GM18858 (cell line): ENCODE measurements around the gene TCTN1.
"Not testable (repeated sequence)": the region's sequence is repeated elsewhere in the genome, so short reads cannot be mapped to it uniquely, and the experiment has no call there.

Source experiments
- ATAC-seq: cut with Tn5 transposase; IDR thresholded peaks from one replicate; pipeline ENCODE4 v1.9.1; 2021; ENCODE audit not compliant: unreplicated experiment

The TCTN1 gene

GRCh38 chr12:110585231-110585799 is 28.6 kb upstream of the TCTN1 start:
- ATAC-seq = no peak

- ATAC-seq = not testable (repeated sequence)
These were observed 26.8 kb upstream of the TCTN1 start for GRCh38 chr12:110587102-110587501.

GRCh38 chr12:110590059-110590458 is 23.9 kb upstream of the TCTN1 start:
- no peak for ATAC-seq

GRCh38 chr12:110590806-110591326 is 23.1 kb upstream of the TCTN1 start:
- peak; percentile 71 for ATAC-seq

DNA sequence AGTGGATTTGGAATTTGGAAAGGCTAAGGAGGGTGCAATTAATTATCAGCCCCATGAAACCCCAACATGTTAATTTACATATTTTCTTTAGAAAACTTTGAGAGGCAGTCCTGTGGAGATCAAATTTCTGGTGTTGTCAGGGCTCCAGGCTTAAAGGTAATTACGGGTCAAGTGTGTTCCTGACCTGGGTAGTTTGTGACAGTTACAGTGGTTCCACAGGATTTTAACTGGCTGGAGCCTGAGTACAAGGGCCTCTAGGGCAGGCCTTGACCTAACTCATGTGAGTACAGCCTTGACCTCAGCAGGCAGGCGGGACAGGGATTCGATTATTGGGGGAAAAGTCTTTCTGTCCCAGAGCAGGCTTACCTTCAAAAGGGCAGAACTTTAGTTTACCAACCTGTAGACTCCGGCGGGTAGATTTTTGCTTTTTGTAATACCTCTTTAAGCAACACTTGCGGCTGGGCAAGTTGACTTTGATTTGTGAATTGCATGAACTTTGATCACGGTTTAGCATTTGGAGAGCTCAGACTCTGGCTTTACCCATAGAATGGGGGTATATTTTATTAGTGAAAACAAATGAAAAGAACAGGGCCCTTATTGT is 22.4 kb upstream of the TCTN1 start:
- no peak for ATAC-seq

DNA sequence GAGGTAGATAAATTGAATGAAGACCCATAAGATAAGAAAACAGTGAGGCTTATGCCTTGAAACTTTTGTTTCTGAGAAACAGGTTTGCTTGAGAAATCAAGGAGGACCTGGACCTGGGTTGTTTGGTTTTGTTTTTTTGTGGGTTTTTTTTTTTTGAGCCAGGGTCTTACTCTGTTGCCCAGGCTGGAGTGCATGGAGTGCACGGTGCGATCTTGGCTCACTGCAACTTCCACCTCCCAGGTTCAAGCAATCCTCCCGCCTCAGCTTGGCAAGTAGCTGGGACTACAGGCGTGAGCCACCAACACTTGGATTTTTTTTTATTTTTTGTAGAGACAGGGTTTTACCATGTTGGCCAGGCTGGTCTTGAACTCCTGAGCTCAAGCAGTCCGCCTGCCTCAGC is 21.9 kb upstream of the TCTN1 start:
- ATAC-seq = no peak

DNA sequence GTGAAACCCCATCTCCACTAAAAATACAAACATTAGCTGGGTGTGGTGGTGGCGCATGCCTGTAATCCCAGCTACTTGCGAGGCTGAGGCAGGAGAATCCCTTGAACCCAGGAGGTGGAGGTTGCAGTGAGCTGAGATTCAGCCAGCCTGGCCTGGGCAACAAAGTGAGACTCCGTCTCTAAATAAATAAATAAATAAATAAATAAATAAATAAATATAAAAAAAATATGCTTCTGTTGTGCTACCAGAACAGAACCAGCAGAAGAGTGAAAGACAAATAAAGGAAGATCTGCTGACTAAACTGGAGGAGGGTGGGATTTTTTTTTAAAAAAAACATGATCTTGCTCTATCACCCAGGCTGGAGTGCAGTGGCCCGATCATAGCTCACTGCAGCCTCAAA is 21.0 kb upstream of the TCTN1 start:
- not testable (repeated sequence) for ATAC-seq

GRCh38 chr12:110597885-110598284 is 16.0 kb upstream of the TCTN1 start:
- no peak for ATAC-seq

DNA sequence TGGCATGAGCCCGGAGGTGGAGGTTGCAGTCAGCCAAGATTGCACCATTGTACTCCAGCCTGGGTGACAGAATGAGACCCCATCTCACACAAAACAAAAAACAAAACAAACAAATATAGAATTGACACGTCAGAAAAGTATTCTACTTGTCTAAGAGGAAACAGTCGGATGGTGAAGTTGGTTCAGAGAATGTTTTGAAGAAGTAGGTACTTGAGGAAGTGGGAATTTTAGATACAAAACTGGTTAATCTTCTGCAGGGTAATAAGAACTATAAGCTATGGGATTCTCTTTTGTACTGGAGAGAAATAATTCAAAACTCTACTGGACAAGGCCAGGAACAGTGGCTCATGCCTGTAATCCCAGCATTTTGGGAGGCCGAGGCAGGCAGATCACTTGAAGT is 14.6 kb upstream of the TCTN1 start:
- no peak for ATAC-seq

GRCh38 chr12:110600254-110600653 is 13.7 kb upstream of the TCTN1 start:
- no peak for ATAC-seq

DNA sequence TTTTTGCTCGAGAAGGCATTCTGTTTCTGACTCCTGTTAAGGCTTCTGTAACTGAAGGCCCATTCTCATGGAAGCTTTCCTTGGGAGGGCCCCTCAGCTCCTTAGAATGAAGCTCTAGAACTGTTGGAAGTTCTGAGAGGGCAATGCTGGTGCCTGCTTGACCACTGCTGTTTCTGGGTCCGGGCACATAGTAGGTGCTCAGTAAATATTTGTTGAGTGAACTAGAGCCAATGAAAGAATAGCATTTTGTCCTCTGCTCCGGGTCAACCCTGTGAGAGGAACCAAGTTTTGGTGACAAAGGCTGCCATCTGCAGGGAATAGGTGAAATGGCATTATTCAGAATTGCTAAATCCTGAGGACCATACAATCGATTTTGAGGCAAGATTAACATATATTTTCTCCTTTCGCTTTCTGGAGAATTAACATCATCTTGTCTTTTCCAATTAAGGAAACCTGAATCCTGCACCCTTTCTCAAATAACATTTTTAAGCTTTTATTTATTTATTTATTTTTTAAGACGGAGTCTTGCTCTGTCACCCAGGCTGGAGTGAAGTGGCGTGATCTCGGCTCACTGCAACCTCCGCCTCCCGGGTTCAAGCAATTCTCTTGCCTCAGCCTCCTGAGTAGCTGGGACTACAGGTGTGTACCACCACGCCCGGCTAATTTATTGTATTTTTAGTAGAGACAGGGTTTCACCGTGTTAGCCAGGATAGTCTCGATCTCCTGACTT is 11.7 kb upstream of the TCTN1 start:
- ATAC-seq = not testable (repeated sequence)

DNA sequence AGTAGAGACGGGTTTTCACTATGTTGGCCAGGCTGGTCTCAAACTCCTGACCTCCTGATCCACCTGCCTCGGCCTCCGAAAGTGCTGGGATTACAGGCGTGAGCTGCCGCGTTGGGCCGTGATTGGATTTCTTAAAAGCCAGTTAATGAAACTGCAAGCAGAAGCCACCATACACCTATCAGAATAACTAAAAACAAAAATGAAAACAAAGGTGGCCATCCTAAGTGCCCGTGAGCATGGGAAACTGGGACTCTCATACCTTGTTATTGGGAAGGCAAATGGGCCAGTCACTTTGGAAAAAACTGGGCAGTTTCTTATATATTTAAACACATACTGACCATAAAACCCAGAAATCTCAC is 7.7 kb upstream of the TCTN1 start:
- no peak for ATAC-seq

GRCh38 chr12:110613071-110613770 is 708 bp upstream of the TCTN1 start:
- no peak for ATAC-seq

DNA sequence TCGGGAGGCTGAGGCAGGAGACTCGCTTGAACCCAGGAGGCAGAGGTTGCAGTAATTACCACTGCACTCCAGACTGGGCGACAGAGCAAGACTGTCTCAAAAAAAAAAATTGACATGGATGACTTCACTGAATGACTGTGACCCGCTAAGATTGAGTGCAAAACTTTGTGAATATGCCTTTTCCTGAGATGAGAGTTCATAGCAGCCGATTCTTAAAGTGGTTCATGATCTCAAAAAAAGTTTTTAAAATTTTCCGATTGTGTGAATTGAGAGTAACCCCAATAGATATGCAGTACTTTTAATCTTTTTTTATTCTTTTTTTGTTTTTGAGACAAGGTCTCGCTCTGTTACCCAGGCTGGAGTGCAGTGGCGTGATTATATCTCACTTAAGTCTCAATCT is 1.2 kb downstream of the TCTN1 start:
- ATAC-seq = no peak

- ATAC-seq = no peak
These were observed 2.7 kb downstream of the TCTN1 start for GRCh38 chr12:110616471-110617115.

DNA sequence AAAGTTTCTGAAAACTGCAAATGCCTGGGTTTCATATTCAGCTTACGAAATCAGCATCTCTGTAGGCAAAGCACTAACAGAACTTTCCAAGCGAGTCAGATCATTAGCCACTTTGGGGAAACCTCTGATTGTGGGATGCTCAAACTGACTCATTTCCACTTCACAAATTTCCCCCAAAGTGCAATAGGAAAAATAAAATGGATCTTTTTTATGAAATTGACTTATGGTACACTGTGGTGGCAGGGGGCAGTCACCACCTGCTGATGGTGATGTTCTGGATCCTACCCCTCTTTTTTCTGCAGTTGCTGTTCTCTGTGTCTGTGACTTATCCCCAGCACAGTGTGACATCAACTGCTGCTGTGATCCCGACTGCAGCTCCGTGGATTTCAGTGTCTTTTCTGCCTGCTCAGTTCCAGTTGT is 5.6 kb downstream of the TCTN1 start:
- ATAC-seq = peak; percentile 62

GRCh38 chr12:110622582-110622981 is 8.7 kb downstream of the TCTN1 start:
- no peak for ATAC-seq

GRCh38 chr12:110627500-110628195 is 13.7 kb downstream of the TCTN1 start:
- no peak for ATAC-seq

GRCh38 chr12:110635055-110635454 is 21.1 kb downstream of the TCTN1 start:
- no peak for ATAC-seq

DNA sequence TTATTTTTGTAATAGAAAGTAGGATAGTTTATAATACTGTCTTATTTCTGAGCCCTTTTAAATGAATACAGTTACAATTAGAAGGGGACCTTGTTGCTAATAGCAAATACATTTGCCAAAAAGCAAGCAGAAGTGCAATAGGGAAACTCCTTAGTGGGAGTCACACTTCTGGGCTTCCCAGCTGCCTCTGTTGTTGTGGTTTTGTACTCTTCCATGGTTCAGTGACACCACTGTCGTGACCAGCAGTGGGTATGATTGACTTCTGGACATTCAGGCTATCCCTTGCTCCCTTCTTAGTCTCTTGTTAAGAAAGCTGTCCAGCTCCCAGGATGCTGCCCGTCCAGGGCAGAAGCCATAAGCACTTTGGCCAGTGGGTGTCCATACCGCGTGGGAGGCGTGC is 22.6 kb downstream of the TCTN1 start:
- ATAC-seq = no peak
